H1 (cell line): Measurements from ENCODE around the gene AAK1.

ENCODE experiments used
- CEBPB ChIP-seq: IDR thresholded peaks from 2 replicates; pipeline ENCODE4 v1.6.1; 2012; ENCODE audit warnings: low read depth, low read length
- CHD1 ChIP-seq: IDR thresholded peaks from 2 replicates; pipeline ENCODE4 v1.6.1; 2012; ENCODE audit warnings: low read depth, low read length, improper control_type of control experiment
- PHF8 ChIP-seq: fragments of 200-600 bp; sonication (generic); conservative IDR thresholded peaks from 2 replicates; pipeline ENCODE4 v1.7.1; 2012; ENCODE audit warnings: low read depth, mild to moderate bottlenecking, inconsistent platforms, low read length, moderate library complexity
- POLR2AphosphoS5 ChIP-seq: IDR thresholded peaks from 2 replicates; pipeline ENCODE4 v1.6.1; 2011; ENCODE audit warnings: low read depth, low read length
- POU5F1 ChIP-seq: IDR thresholded peaks from 2 replicates; pipeline ENCODE4 v1.6.1; 2011; ENCODE audit warnings: low read depth, mild to moderate bottlenecking, low read length, moderate library complexity
- RAD21 ChIP-seq, 2 experiments: IDR thresholded peaks in 1 of 2; conservative IDR thresholded peaks in 1 of 2; 2 replicates each; pipeline ENCODE4 v1.6.1; 2011; ENCODE audit warnings: low read depth in 2 of 2, low read length in 2 of 2, improper control_type of control experiment in 1 of 2, inconsistent platforms in 1 of 2, mild to moderate bottlenecking in 1 of 2, moderate library complexity in 1 of 2
- RBBP5 ChIP-seq: IDR thresholded peaks from 2 replicates; pipeline ENCODE4 v1.7.1; 2012; ENCODE audit warnings: low read depth, mild to moderate bottlenecking, inconsistent platforms, low read length, moderate library complexity, borderline replicate concordance
- SP2 ChIP-seq: IDR thresholded peaks from 2 replicates; pipeline ENCODE4 v1.6.1; 2012; ENCODE audit warnings: mild to moderate bottlenecking, low read length, inconsistent platforms
- TF ChIP-seq, protein P1 (sequence below): IDR thresholded peaks from 2 replicates; pipeline ENCODE4 v1.6.1; 2012; ENCODE audit warnings: inconsistent platforms

DNA sequence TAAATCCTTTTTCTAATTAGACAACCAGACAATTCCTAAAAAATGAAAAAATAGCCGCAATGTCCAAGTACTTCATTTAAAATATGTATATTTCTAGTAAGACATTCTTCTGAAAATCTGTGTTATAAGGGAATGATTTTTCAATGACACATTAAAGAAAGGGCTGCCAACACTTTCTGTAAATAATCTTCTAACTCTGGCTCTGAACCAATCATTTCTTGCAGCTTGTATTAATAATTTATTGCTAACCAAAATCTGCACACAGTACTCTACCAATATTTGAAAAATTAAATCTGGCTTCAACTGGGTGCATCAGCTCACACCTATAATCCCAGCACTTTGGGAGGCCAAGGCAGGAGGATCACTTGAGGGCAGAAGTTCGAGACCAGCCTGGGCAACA is 214.6 kb downstream of the AAK1 start:
- TF ChIP-seq RBBP5 (no peak), POU5F1 (no peak), SP2 (no peak), CHD1 (no peak), PHF8 (no peak), POLR2AphosphoS5 (no peak), CEBPB (no peak), RAD21 (IDR thresholded peaks at IDR 0.05 in 1 of 2, conservative IDR thresholded peaks at IDR 0.05 in 1 of 2; ENCODE audit: low read depth in 2 of 2, low read length in 2 of 2) (no peak)
- TF ChIP-seq, protein P1, sequence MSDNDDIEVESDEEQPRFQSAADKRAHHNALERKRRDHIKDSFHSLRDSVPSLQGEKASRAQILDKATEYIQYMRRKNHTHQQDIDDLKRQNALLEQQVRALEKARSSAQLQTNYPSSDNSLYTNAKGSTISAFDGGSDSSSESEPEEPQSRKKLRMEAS: no peak
